OCI-LY3 (cell line): ENCODE data around the gene RGMB.

ENCODE experiments used
- CTCF ChIP-seq: fragments of 200-600, 300-600 bp; sonication (generic); IDR thresholded peaks from 2 replicates; pipeline ENCODE4 v1.5.1; 2014; ENCODE audit warnings: antibody characterized with exemption, low read length, low read depth
- EZH2phosphoT487 ChIP-seq: fragments of 200-600 bp; shearing (Covaris generic); IDR thresholded peaks from 2 replicates; pipeline ENCODE4 v1.6.1; 2018; ENCODE audit warnings: antibody characterized with exemption, mixed run types, low read depth

- TF ChIP-seq CTCF (no peak), EZH2phosphoT487 (no peak)
Observed at GRCh38 chr5:98787131-98787719, 13.8 kb downstream of the RGMB start.
